Smooth muscle cell (in vitro differentiated cells): ENCODE results near the gene TRPC4. TPM values are rescaled to one million over a fixed set of nuclear protein-coding genes. Genes with fewer than 3 reads are reported as not detected.

Experiments
- DNase-seq: peaks from one replicate; lab custom pipeline; 2025; ENCODE audit not compliant: unreplicated experiment; lab: John Stamatoyannopoulos, UW
- H2AFZ ChIP-seq: fragments of 200-600 bp; sonication (generic); 2 replicates; pipeline ENCODE4 v1.6.0; 2016; ENCODE audit warnings: antibody characterized with exemption, low read depth, mild to moderate bottlenecking
- H3F3A ChIP-seq: fragments of 200-600 bp; sonication (generic); 2 replicates; pipeline ENCODE4 v1.6.0; 2017; ENCODE audit warnings: antibody characterized with exemption, low read depth
- H3K27ac ChIP-seq: fragments of 200-600 bp; sonication (generic); 2 replicates; pipeline ENCODE4 v1.5.1; 2016; ENCODE audit warnings: low read depth, mild to moderate bottlenecking
- H3K27me3 ChIP-seq: fragments of 200-600 bp; sonication (generic); 2 replicates; pipeline ENCODE4 v1.6.1; 2016; ENCODE audit warnings: low read depth, mild to moderate bottlenecking
- H3K36me3 ChIP-seq: fragments of 200-600 bp; sonication (generic); 2 replicates; pipeline ENCODE4 v1.5.1; 2016; ENCODE audit warnings: low read depth
- H3K4me1 ChIP-seq: fragments of 200-600 bp; sonication (generic); 2 replicates; pipeline ENCODE4 v1.5.1; 2016; ENCODE audit warnings: low read depth
- H3K4me2 ChIP-seq: fragments of 200-600 bp; sonication (generic); 2 replicates; pipeline ENCODE4 v1.6.0; 2016; ENCODE audit warnings: mild to moderate bottlenecking
- H3K4me3 ChIP-seq: fragments of 200-600 bp; sonication (generic); 2 replicates; pipeline ENCODE4 v1.5.1; 2016; ENCODE audit warnings: mild to moderate bottlenecking
- H3K79me2 ChIP-seq: fragments of 200-600 bp; sonication (generic); 2 replicates; pipeline ENCODE4 v1.6.0; 2016; ENCODE audit warnings: low read depth, mild to moderate bottlenecking
- H3K9ac ChIP-seq: fragments of 200-600 bp; sonication (generic); 2 replicates; pipeline ENCODE4 v1.6.0; 2016; ENCODE audit warnings: low read depth
- H3K9me3 ChIP-seq: fragments of 200-600 bp; sonication (generic); replicated peaks from 2 replicates; pipeline ENCODE4 v1.5.1; 2016; ENCODE audit warnings: low read depth
- H4K20me1 ChIP-seq: fragments of 200-600 bp; sonication (generic); 2 replicates; pipeline ENCODE4 v1.6.0; 2016; ENCODE audit warnings: low read depth
- WGBS: methylation state at CpG from one replicate; pipeline ENCODE4 v1.1.7; 2016; ENCODE audit warnings: low lambda C conversion rate; 5-methylcytosine and 5-hydroxymethylcytosine counted together
- polyA plus RNA-seq: library from polyadenylated mRNA; unstranded; fragments of >200 nt; fragmentation: Nextera tagmentation; extraction: Ambion mirVana; gene quantifications from 2 replicates; pipeline ENCODE4 v1.2.1, GENCODE V29; 2016
- total RNA-seq: library from RNA; depleted of rRNA; stranded (reverse); fragments of >200 nt; gene quantifications from 2 replicates; pipeline ENCODE4 v1.2.3, GENCODE V29; 2014
- TF ChIP-seq, protein P1 (sequence below): fragments of 200-600 bp; sonication (generic); IDR thresholded peaks from 2 replicates; pipeline ENCODE4 v1.5.1; 2017; ENCODE audit warnings: borderline replicate concordance, mild to moderate bottlenecking, antibody characterized with exemption; ENCODE audit not compliant: insufficient read depth, poor library complexity, severe bottlenecking

Gene TRPC4
- total and polyA plus RNA-seq, 2 experiments from 2014 or later = 0.09 TPM; not detected in 1

GRCh38 chr13:37753776-37754175, 115.8 kb downstream of the TRPC4 start:
- H3K4me1 ChIP-seq = peaks cover 3% of the 10 kb centered on the region
- H3K4me2 ChIP-seq = no peak overlapping the region
- H3K79me2 ChIP-seq = no peaks in the 10 kb centered on the region
- no peaks in the 10 kb centered on the region for H3K27me3 ChIP-seq
- no peak overlapping the region for H3K27ac ChIP-seq
- H2AFZ ChIP-seq = no peak overlapping the region
- H4K20me1 ChIP-seq = no peaks in the 10 kb centered on the region
- TF ChIP-seq, protein P1, sequence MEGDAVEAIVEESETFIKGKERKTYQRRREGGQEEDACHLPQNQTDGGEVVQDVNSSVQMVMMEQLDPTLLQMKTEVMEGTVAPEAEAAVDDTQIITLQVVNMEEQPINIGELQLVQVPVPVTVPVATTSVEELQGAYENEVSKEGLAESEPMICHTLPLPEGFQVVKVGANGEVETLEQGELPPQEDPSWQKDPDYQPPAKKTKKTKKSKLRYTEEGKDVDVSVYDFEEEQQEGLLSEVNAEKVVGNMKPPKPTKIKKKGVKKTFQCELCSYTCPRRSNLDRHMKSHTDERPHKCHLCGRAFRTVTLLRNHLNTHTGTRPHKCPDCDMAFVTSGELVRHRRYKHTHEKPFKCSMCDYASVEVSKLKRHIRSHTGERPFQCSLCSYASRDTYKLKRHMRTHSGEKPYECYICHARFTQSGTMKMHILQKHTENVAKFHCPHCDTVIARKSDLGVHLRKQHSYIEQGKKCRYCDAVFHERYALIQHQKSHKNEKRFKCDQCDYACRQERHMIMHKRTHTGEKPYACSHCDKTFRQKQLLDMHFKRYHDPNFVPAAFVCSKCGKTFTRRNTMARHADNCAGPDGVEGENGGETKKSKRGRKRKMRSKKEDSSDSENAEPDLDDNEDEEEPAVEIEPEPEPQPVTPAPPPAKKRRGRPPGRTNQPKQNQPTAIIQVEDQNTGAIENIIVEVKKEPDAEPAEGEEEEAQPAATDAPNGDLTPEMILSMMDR = no peak
- no peaks in the 10 kb centered on the region for H3F3A ChIP-seq
- no peaks in the 10 kb centered on the region for H3K9me3 ChIP-seq
- WGBS = 72% methylated on average over 6 of the region's 6 CpGs
- no peak overlapping the region for H3K4me3 ChIP-seq
- no peak for DNase-seq
- H3K9ac ChIP-seq = no peak overlapping the region
- no peaks in the 10 kb centered on the region for H3K36me3 ChIP-seq

DNA sequence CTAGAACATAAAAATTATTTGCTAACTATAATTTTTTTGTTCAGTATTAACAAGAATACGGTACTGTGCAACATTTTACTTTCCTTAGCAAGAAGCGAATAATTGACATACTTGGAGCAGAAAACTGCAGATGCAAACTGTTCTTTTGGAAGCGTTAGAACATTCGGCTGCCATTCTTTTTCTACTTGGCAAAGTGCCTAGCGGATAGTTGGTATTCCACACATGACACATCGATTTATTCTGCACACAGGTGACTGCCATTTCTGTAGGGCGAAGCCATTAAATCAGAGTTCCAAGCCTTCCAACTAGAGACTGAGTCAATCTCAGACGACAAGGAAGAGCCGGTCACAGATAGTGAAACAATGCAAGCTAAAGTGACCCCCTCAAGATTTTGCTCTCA, 117.4 kb downstream of the TRPC4 start:
- 92% methylated on average over 9 of the region's 9 CpGs for WGBS
- H3K9me3 ChIP-seq = no peaks in the 10 kb centered on the region
- no peaks in the 10 kb centered on the region for H3K79me2 ChIP-seq
- H4K20me1 ChIP-seq = no peaks in the 10 kb centered on the region
- H3F3A ChIP-seq = no peaks in the 10 kb centered on the region
- peaks cover 3% of the 10 kb centered on the region for H3K4me1 ChIP-seq
- H3K27me3 ChIP-seq = no peaks in the 10 kb centered on the region
- no peak overlapping the region for H3K4me3 ChIP-seq
- H3K36me3 ChIP-seq = no peaks in the 10 kb centered on the region
- no peak overlapping the region for H3K4me2 ChIP-seq
- H3K9ac ChIP-seq = no peak overlapping the region
- H3K27ac ChIP-seq = no peak overlapping the region
- TF ChIP-seq, protein P1 = no peak
- no peak overlapping the region for H2AFZ ChIP-seq
- no peak for DNase-seq

GRCh38 chr13:37751025-37751424, 118.5 kb downstream of the TRPC4 start:
- no peaks in the 10 kb centered on the region for H3K27me3 ChIP-seq
- WGBS = 92% methylated on average over 9 of the region's 9 CpGs

GRCh38 chr13:37748913-37749312, 120.7 kb downstream of the TRPC4 start:
- peaks cover 3% of the 10 kb centered on the region for H3K4me1 ChIP-seq
- no peaks in the 10 kb centered on the region for H3F3A ChIP-seq
- H3K36me3 ChIP-seq = no peaks in the 10 kb centered on the region
- H3K9me3 ChIP-seq = no peaks in the 10 kb centered on the region
- no peaks in the 10 kb centered on the region for H3K27me3 ChIP-seq
- no peaks in the 10 kb centered on the region for H4K20me1 ChIP-seq
- TF ChIP-seq, protein P1 = no peak
- DNase-seq = no peak
- 97% methylated on average over 3 of the region's 3 CpGs for WGBS
- no peak overlapping the region for H3K4me3 ChIP-seq
- H3K4me2 ChIP-seq = no peak overlapping the region
- H3K27ac ChIP-seq = no peak overlapping the region
- no peak overlapping the region for H2AFZ ChIP-seq
- H3K79me2 ChIP-seq = no peaks in the 10 kb centered on the region
- H3K9ac ChIP-seq = no peak overlapping the region

More at GRCh38 chr13:37751025-37751424, 118.5 kb downstream of the TRPC4 start:
- H2AFZ ChIP-seq = no peak overlapping the region
- DNase-seq = no peak
- H3K36me3 ChIP-seq = no peaks in the 10 kb centered on the region
- H3K9me3 ChIP-seq = no peaks in the 10 kb centered on the region
- H3K4me3 ChIP-seq = no peak overlapping the region
- H3K4me1 ChIP-seq = peaks cover 3% of the 10 kb centered on the region
- no peak overlapping the region for H3K4me2 ChIP-seq
- H3K79me2 ChIP-seq = no peaks in the 10 kb centered on the region
- no peak overlapping the region for H3K27ac ChIP-seq
- H3F3A ChIP-seq = no peaks in the 10 kb centered on the region
- no peak overlapping the region for H3K9ac ChIP-seq
- H4K20me1 ChIP-seq = no peaks in the 10 kb centered on the region
- TF ChIP-seq, protein P1 = no peak
